Measurements from ENCODE around the gene RHOBTB1.

RHOBTB1 gene

DNA sequence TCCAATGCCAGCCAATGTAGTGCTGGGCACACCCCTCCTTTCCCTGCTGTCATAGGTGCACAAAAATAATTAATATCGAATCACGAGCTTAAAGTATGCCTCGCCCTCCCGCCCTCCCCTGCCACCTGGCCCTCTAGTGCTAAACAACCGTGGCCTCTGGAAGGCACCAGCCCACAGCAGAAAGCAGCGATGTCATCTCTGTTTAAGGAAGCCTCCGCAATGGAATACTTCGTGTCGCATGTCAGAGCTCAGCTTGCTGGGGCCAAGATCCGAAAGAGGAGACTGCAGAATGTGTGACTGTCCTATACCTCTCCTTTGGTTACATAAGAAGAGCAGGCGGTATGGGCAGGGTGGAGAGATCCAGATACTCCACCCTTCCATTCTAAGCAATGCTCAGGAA is 71.5 kb downstream of the RHOBTB1 start:
- H3K4me3 ChIP-seq (ENCODE audit: low read depth, low read length): no peak overlapping the region
- TF ChIP-seq, protein P1, sequence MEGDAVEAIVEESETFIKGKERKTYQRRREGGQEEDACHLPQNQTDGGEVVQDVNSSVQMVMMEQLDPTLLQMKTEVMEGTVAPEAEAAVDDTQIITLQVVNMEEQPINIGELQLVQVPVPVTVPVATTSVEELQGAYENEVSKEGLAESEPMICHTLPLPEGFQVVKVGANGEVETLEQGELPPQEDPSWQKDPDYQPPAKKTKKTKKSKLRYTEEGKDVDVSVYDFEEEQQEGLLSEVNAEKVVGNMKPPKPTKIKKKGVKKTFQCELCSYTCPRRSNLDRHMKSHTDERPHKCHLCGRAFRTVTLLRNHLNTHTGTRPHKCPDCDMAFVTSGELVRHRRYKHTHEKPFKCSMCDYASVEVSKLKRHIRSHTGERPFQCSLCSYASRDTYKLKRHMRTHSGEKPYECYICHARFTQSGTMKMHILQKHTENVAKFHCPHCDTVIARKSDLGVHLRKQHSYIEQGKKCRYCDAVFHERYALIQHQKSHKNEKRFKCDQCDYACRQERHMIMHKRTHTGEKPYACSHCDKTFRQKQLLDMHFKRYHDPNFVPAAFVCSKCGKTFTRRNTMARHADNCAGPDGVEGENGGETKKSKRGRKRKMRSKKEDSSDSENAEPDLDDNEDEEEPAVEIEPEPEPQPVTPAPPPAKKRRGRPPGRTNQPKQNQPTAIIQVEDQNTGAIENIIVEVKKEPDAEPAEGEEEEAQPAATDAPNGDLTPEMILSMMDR (IDR thresholded peaks at IDR 0.05; ENCODE audit: insufficient read depth, low read depth, low read length, missing control alignments): no peak
- DNase-seq (ENCODE audit: low read depth): no peak

DNA sequence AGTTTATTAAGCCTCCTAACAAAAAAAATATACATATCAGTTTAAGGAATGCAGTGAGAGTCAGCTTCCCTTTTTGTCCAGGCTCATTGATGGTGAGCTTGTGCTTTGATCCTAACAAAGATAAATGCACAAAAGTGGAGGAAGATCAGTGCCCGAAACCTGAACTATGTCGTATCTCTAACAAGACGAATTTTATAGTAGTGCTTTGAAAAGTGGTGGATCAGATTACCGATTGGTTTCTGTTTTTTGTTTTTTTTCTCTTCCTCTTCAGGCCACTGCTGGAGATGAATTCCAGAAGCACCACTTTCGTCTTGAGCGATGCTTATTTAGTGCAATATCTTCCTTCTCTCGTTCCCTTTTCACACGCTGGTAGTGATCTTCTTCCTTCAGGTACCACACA is 72.8 kb downstream of the RHOBTB1 start:
- TF ChIP-seq, protein P1 (IDR thresholded peaks at IDR 0.05; ENCODE audit: insufficient read depth, low read depth, low read length, missing control alignments): no peak
- DNase-seq (ENCODE audit: low read depth): no peak
- H3K4me3 ChIP-seq (ENCODE audit: low read depth, low read length): no peak overlapping the region

DNA sequence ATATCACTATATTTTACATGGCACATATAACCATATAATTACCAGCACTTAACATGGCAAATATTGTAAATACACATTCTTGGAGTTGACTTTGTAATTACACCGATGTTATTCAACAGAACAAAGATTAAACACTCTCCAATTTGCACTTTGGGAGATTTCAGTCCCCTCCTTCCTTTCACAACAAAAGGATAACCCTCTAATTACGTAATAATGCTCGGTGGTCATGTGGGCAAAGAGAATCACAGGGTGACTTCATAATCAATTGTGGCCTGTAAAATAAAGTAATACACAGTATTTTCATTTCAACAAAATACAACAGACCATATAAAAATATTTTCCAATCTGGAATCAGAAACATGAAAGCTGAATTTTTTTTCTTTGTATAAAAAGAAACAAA is 73.2 kb downstream of the RHOBTB1 start:
- TF ChIP-seq, protein P1 (IDR thresholded peaks at IDR 0.05; ENCODE audit: insufficient read depth, low read depth, low read length, missing control alignments): no peak
- H3K4me3 ChIP-seq (ENCODE audit: low read depth, low read length): no peak overlapping the region
- DNase-seq (ENCODE audit: low read depth): no peak

GRCh38 chr10:60870416-60870728 is 73.6 kb downstream of the RHOBTB1 start:
- no peak overlapping the region for H3K4me3 ChIP-seq (ENCODE audit: low read depth, low read length)

GRCh38 chr10:60869652-60870415 is 74.2 kb downstream of the RHOBTB1 start:
- H3K4me3 ChIP-seq (ENCODE audit: low read depth, low read length): no peak overlapping the region
- TF ChIP-seq, protein P1 (IDR thresholded peaks at IDR 0.05; ENCODE audit: insufficient read depth, low read depth, low read length, missing control alignments): no peak
- no peak for DNase-seq (ENCODE audit: low read depth)

More at GRCh38 chr10:60870416-60870728, 73.6 kb downstream of the RHOBTB1 start:
- no peak for DNase-seq (ENCODE audit: low read depth)
- TF ChIP-seq, protein P1 (IDR thresholded peaks at IDR 0.05; ENCODE audit: insufficient read depth, low read depth, low read length, missing control alignments): no peak

- TF ChIP-seq, protein P1 (IDR thresholded peaks at IDR 0.05; ENCODE audit: insufficient read depth, low read depth, low read length, missing control alignments): no peak
- no peak for DNase-seq (ENCODE audit: low read depth)
- H3K4me3 ChIP-seq (ENCODE audit: low read depth, low read length): no peak overlapping the region
Observed at GRCh38 chr10:60868946-60869345, 75.0 kb downstream of the RHOBTB1 start.
